Prostate gland (tissue), 2 donors: Measurements from ENCODE around the gene DSTYK. TPM values are rescaled to one million over a fixed set of nuclear protein-coding genes. Genes with fewer than 3 reads are reported as not detected.

ENCODE experiments used
- DNase-seq: peaks from one replicate; pipeline ENCODE4 v3.0.0-alpha.2; 2019; ENCODE audit warnings: low spot score
- H3K27ac ChIP-seq, 2 donors: fragments of 200-600 bp; sonication (generic); 2 replicates each; pipeline ENCODE4 v1.5.1; 2017 to 2019
- H3K27me3 ChIP-seq: fragments of 200-600 bp; sonication (generic); replicated peaks from 2 replicates; pipeline ENCODE4 v1.5.1; 2019; ENCODE audit not compliant: insufficient read depth
- H3K36me3 ChIP-seq, 2 donors: fragments of 200-600 bp; sonication (generic); 1 replicate in 1 of 2; 2 replicates in 1 of 2; pipeline versions ENCODE4 v1.5.1 to v1.8.1; 2017 to 2019
- H3K4me1 ChIP-seq: fragments of 200-600 bp; sonication (generic); replicated peaks from 2 replicates; pipeline ENCODE4 v1.5.1; 2019
- H3K4me3 ChIP-seq, 2 donors: fragments of 200-600 bp; sonication (generic); 2 replicates each; pipeline ENCODE4 v1.5.1; 2017 to 2019
- H3K9me3 ChIP-seq: fragments of 200-600 bp; sonication (generic); 2 replicates; pipeline ENCODE4 v1.5.1; 2017
- CTCF ChIP-seq, 4 experiments: fragments of 200-600 bp in 2 of 4; fragments of 450-650 bp in 2 of 4; sonication (generic) in 2 of 4; IDR thresholded peaks; 1 replicate in 3 of 4; 2 replicates in 1 of 4; pipeline ENCODE4 v1.5.1; 2016 to 2019; ENCODE audit warnings: antibody characterized with exemption in 4 of 4, mild to moderate bottlenecking in 2 of 4, moderate library complexity in 2 of 4
- POLR2A ChIP-seq: fragments of 450-650 bp; IDR thresholded peaks from one replicate; pipeline ENCODE4 v1.6.1; 2016; ENCODE audit warnings: antibody characterized with exemption, mild to moderate bottlenecking
- POLR2AphosphoS5 ChIP-seq: sonication (generic); formaldehyde crosslinking; IDR thresholded peaks from one replicate; pipeline ENCODE4 v1.6.1; 2017; ENCODE audit warnings: antibody characterized with exemption
- WGBS: methylation state at CpG from one replicate; pipeline ENCODE4 v1.1.5; 2018; 5-methylcytosine and 5-hydroxymethylcytosine counted together
- intact Hi-C: fragments of 100-400 bp; cut with DNase I; formaldehyde crosslinking; loops from one replicate; pipeline ENCODE4 v1.14.2; 2022
- total RNA-seq, 2 donors: library from RNA; depleted of rRNA; stranded (reverse); fragments of >200 nt; gene quantifications; one replicate each; pipeline ENCODE4 v1.1.0, GENCODE V29; 2016

Gene DSTYK
- total RNA-seq, 2 donors from 2014 or later = 9.7 to 16.9 TPM

GRCh38 chr1:205217418-205217817 is 5.9 kb upstream of the DSTYK start:
- WGBS = 37% methylated on average over 3 of the region's 3 CpGs
- no peak for DNase-seq
- Histone ChIP-seq H3K4me3 (no peak overlapping the region), H3K27ac (no peak overlapping the region), H3K4me1 (no peaks in the 10 kb centered on the region), H3K27me3 (no peaks in the 10 kb centered on the region), H3K36me3 (no peaks in the 10 kb centered on the region), H3K9me3 (no peaks in the 10 kb centered on the region)
- intact Hi-C loops = no loop called here
- TF ChIP-seq POLR2A = no peak
- TF ChIP-seq POLR2AphosphoS5 = no peak
- TF ChIP-seq CTCF (IDR thresholded peaks at IDR 0.05) = no peak

- Histone ChIP-seq H3K4me3 (no peak overlapping the region), H3K27me3 (no peaks in the 10 kb centered on the region), H3K9me3 (no peaks in the 10 kb centered on the region), H3K27ac (no peak overlapping the region), H3K36me3 (no peaks in the 10 kb centered on the region), H3K4me1 (no peaks in the 10 kb centered on the region)
- DNase-seq = no peak
- intact Hi-C loops = no loop called here
- no peak for TF ChIP-seq CTCF (IDR thresholded peaks at IDR 0.05)
- no peak for TF ChIP-seq POLR2AphosphoS5
- no peak for TF ChIP-seq POLR2A
- WGBS = 96% methylated on average over 4 of the region's 4 CpGs
Measured at GRCh38 chr1:205216588-205216987, 5.1 kb upstream of the DSTYK start.

GRCh38 chr1:205214756-205215155 is 3.3 kb upstream of the DSTYK start:
- Histone ChIP-seq H3K4me3 (no peak overlapping the region), H3K36me3 (no peaks in the 10 kb centered on the region), H3K4me1 (peaks cover 4% of the 10 kb centered on the region), H3K9me3 (no peaks in the 10 kb centered on the region), H3K27me3 (no peaks in the 10 kb centered on the region), H3K27ac (no peak overlapping the region)
- TF ChIP-seq POLR2A = no peak
- no peak for TF ChIP-seq CTCF (IDR thresholded peaks at IDR 0.05)
- TF ChIP-seq POLR2AphosphoS5 = no peak
- intact Hi-C loops = no loop called here
- WGBS = 52% methylated on average over 1 of the region's 1 CpG
- no peak for DNase-seq

- no peak for DNase-seq
- Histone ChIP-seq H3K4me1 (peaks cover 5% of the 10 kb centered on the region), H3K9me3 (no peaks in the 10 kb centered on the region), H3K27ac (peak overlapping the region; percentile 91 to 93), H3K4me3 (peak overlapping the region; percentile 88 to 97), H3K27me3 (no peaks in the 10 kb centered on the region), H3K36me3 (no peaks in the 10 kb centered on the region)
- WGBS = 54% methylated on average over 13 of the region's 13 CpGs
- intact Hi-C loops = no loop called here
- no peak for TF ChIP-seq CTCF (IDR thresholded peaks at IDR 0.05)
- no peak for TF ChIP-seq POLR2A
- no peak for TF ChIP-seq POLR2AphosphoS5
Measured at GRCh38 chr1:205211839-205212536, 486 bp upstream of the DSTYK start.

- H3K27me3 ChIP-seq = no peaks in the 10 kb centered on the region
- H3K9me3 ChIP-seq = no peaks in the 10 kb centered on the region
- no peaks in the 10 kb centered on the region for H3K36me3 ChIP-seq
- peak overlapping the region; percentile 88 to 97 for H3K4me3 ChIP-seq
- intact Hi-C loops = no loop called here
- peak overlapping the region; percentile 91 to 93 for H3K27ac ChIP-seq
- WGBS = under 1% methylated on average over 30 of the region's 31 CpGs
- DNase-seq = peak; percentile 12
- TF ChIP-seq CTCF (IDR thresholded peaks at IDR 0.05) = no peak
- TF ChIP-seq POLR2AphosphoS5 = no peak
- no peak for TF ChIP-seq POLR2A
- peaks cover 5% of the 10 kb centered on the region for H3K4me1 ChIP-seq
Measured at GRCh38 chr1:205210756-205211168, 740 bp downstream of the DSTYK start.
